ENCODE data around the gene EML6. TPM values are rescaled to one million over a fixed set of nuclear protein-coding genes. Genes with fewer than 3 reads are reported as not detected.

EML6 gene
- total and polyA plus RNA-seq, 2 of the 13 experiments (the other 11 are each of a cell fraction or from before 2014, with no cell fraction given): 17.2 to 32.4 TPM

GRCh38 chr2:54687595-54688152 is 35.8 kb upstream of the EML6 start:
- BruUV-seq (replicated peaks): no TSS peak
- Histone ChIP-seq H3K4me2 (ENCODE audit: low read depth, low read length) (no peak overlapping the region), H2AFZ (ENCODE audit: low read length) (no peak overlapping the region), H3K9me3 (ENCODE audit: low read length) (no peaks in the 10 kb centered on the region), H3K27ac (ENCODE audit: extremely low read length, insufficient read depth, low read length) (no peak overlapping the region), H3K4me1 (ENCODE audit: insufficient read depth, low read length) (peaks cover 22% of the 10 kb centered on the region), H3K4me3 (replicated peaks in 1 of 3; ENCODE audit: insufficient read depth in 1 of 3, low read depth in 2 of 3, low read length in 3 of 3) (no peak overlapping the region), H3K27me3 (ENCODE audit: control insufficient read depth in 1 of 2, insufficient read depth in 2 of 2, low read length in 2 of 2) (no peaks in the 10 kb centered on the region), H3K36me3 (replicated peaks in 1 of 2; ENCODE audit: control insufficient read depth in 1 of 2, insufficient read depth in 2 of 2, low read length in 2 of 2) (no peaks in the 10 kb centered on the region), H3K79me2 (ENCODE audit: insufficient read depth, low read length) (no peaks in the 10 kb centered on the region), H4K20me1 (ENCODE audit: insufficient read depth, low read length) (no peaks in the 10 kb centered on the region), H3K9ac (ENCODE audit: insufficient read depth, low read depth, low read length) (no peak overlapping the region)
- in situ Hi-C loops (cut with HindIII; ENCODE audit: extremely low pct_ligation_motif_present, low pct_unique_long_range_greater_than_20kb): no loop called here
- intact Hi-C loops (cut with micrococcal nuclease; ENCODE audit: unreplicated experiment): no loop called here
- no peak for TF ChIP-seq RELA (CRISPR knock-in tag; IDR thresholded peaks at IDR 0.05)
- TF ChIP-seq ZNF879 (CRISPR knock-in tag; IDR thresholded peaks at IDR 0.05): no peak
- TF ChIP-seq ZNF431 (CRISPR knock-in tag; IDR thresholded peaks at IDR 0.05; ENCODE audit: borderline replicate concordance, low read depth): no peak
- TF ChIP-seq ZFP82 (CRISPR knock-in tag; IDR thresholded peaks at IDR 0.05; ENCODE audit: borderline replicate concordance): no peak
- TF ChIP-seq GTF3A (CRISPR knock-in tag; conservative IDR thresholded peaks at IDR 0.05): no peak
- TF ChIP-seq, protein P1, sequence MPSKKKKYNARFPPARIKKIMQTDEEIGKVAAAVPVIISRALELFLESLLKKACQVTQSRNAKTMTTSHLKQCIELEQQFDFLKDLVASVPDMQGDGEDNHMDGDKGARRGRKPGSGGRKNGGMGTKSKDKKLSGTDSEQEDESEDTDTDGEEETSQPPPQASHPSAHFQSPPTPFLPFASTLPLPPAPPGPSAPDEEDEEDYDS (CRISPR knock-in tag; IDR thresholded peaks at IDR 0.05): no peak
- no peak for TF ChIP-seq CSRNP2 (CRISPR knock-in tag; conservative IDR thresholded peaks at IDR 0.05; ENCODE audit: low read depth)
- TF ChIP-seq MZF1 (CRISPR knock-in tag; IDR thresholded peaks at IDR 0.05; ENCODE audit: borderline replicate concordance): no peak
- TF ChIP-seq KDM6A (CRISPR knock-in tag; IDR thresholded peaks at IDR 0.05; ENCODE audit: low read depth): no peak
- TF ChIP-seq, protein P2, sequence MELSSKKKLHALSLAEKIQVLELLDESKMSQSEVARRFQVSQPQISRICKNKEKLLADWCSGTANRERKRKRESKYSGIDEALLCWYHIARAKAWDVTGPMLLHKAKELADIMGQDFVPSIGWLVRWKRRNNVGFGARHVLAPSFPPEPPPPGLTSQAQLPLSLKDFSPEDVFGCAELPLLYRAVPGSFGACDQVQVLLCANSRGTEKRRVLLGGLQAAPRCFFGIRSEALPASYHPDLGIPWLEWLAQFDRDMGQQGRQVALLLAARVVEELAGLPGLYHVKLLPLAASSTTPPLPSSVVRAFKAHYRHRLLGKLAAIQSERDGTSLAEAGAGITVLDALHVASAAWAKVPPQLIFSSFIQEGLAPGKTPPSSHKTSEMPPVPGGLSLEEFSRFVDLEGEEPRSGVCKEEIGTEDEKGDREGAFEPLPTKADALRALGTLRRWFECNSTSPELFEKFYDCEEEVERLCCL (CRISPR knock-in tag; IDR thresholded peaks at IDR 0.05; ENCODE audit: borderline replicate concordance): no peak
- no peak for TF ChIP-seq STAG1 (CRISPR knock-in tag; IDR thresholded peaks at IDR 0.05)
- no peak for TF ChIP-seq TOE1 (CRISPR knock-in tag; IDR thresholded peaks at IDR 0.05)
- POLR2A ChIA-PET: no interaction called here
- DNase-seq (ENCODE audit: low spot score): no peak
- WGBS (ENCODE audit: low lambda C conversion rate): 74% methylated on average over 4 of the region's 4 CpGs
- no peak for ATAC-seq
- CTCF ChIA-PET (ENCODE audit: low intra/inter-chr PET ratio, low total read pairs): no interaction called here
- FAIRE-seq: no peak
